NCI-H2171 (cell line): ENCODE measurements around the gene GPR78.

Experiments used
- DNase-seq: peaks from one replicate; lab custom pipeline; 2025; lab: John Stamatoyannopoulos, UW

Gene GPR78

GRCh38 chr4:8586671-8587468 is 6.7 kb downstream of the GPR78 start:
- no peak for DNase-seq

DNA sequence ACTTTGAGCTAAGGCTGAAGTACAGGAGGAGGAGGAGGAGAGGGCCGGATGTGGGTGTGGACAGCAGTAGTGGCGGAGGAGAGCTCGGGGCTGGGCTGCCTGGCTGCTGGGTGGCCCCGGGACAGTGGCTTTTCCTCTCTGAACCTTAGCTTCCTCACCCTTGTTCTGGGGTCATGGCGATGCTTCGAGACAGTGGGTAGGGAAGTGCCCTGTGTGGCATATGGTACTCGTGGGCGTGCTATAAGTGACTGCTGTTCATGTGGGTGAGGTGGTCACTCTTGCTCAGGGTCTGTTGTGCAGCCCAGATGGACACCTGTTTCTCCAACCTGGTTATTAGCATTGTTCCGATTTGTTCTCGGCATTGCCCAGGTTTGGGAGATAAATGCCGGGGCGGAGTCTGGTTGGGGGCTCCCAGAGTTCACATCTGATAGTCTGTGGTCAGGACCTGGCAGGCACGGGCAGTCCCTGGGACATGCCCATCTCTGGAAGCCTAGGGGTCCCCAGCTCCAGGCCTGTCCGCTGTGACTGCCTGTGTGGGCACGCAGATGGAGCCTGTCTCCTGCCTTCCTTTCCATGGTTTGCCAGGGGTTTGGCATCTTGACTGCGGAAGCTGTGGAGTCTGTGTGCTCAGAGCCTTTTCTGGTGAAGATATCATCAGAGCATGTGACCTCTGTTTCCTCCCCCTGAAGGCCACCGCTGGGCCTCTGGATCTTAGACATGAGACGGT is 7.4 kb downstream of the GPR78 start:
- no peak for DNase-seq

GRCh38 chr4:8588196-8588470 is 7.9 kb downstream of the GPR78 start:
- DNase-seq = no peak

GRCh38 chr4:8589336-8589735 is 9.1 kb downstream of the GPR78 start:
- no peak for DNase-seq

GRCh38 chr4:8589823-8590545 is 9.8 kb downstream of the GPR78 start:
- no peak for DNase-seq

DNA sequence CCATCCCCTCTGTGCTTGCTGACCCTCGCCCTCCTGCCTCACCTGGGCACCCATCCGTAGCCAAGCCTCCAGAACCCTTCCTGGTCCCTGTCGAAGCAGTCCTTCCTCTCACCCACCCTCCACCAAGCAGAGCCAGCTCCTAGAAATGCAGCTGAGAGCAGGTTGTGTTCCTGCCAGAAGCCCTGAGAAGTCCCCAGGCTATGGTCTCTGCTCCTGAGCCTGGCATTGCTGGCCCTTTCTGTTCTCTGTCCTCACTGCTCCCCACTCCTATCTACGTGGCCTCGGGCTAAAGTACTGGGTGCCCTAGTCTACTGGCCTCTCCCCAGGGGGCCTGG is 10.3 kb downstream of the GPR78 start:
- no peak for DNase-seq

DNA sequence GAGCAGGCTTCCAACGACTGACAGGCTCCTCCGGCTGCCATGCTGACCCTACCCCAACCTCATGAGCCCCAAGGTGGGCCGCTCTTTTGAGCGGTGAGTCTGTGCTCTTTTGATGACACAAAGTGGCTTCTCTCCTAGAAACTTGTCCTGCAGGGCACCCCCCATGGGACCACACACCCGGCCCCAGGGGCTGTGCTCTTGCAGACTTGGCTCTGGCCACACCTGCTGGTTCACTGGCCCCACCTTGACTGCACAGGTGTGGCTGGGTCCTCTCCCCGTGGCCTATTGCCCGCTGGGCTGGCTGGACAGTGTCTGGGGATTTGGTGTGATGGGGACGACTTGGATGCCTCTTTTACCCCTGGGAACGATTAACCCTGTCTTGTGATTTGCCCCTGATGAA is 10.9 kb downstream of the GPR78 start:
- no peak for DNase-seq

- DNase-seq = no peak
Measured at GRCh38 chr4:8591626-8592365, 11.6 kb downstream of the GPR78 start.

DNA sequence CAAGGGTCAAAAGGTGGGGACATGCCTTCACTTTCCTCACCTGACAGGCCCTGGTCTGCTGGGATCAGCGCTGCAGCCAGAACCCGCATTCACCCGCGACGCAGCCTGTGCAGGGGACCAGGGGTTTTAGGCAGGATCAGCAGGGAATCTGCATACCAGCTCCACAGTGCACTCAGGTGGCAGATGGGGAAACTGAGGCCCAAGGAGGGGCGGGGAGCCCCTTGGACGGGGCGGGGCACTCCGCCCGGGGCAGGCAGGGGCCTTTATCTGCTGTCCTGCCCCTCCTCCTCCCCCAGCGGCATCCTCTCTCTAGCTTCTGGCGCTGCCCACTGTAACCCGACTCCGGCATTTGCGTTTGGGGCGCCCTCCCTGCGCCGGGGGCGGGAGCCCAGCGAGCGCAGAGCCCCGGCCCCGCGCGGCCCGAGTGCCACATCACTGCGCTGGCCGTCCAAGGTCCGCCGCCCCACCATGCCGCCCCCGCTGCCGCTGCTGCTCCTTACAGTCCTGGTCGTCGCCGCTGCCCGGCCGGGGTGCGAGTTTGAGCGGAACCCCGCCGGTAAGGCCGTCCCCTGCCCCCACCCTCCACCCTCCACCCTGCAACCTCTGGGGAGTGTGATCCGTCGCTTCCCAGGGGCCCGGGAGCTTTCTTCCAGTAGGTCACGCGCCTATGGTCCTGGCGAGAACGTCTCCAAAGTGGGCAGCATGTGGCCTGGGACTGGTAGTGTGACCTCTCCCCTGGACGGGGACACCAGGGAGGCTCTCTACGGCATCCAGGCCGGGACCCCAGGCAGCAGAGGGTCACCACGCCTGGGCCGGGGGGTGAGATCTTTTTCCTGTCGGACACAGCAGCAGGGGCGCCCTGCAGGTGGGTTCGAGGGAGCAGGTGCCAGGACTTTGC is 12.4 kb downstream of the GPR78 start, which contains the start of gene CPZ:
Gene CPZ (plus strand): TSS at position 400 of the 898 bp plus-strand sequence. CDS start 69 bp downstream, at position 469.
- DNase-seq = no peak

DNA sequence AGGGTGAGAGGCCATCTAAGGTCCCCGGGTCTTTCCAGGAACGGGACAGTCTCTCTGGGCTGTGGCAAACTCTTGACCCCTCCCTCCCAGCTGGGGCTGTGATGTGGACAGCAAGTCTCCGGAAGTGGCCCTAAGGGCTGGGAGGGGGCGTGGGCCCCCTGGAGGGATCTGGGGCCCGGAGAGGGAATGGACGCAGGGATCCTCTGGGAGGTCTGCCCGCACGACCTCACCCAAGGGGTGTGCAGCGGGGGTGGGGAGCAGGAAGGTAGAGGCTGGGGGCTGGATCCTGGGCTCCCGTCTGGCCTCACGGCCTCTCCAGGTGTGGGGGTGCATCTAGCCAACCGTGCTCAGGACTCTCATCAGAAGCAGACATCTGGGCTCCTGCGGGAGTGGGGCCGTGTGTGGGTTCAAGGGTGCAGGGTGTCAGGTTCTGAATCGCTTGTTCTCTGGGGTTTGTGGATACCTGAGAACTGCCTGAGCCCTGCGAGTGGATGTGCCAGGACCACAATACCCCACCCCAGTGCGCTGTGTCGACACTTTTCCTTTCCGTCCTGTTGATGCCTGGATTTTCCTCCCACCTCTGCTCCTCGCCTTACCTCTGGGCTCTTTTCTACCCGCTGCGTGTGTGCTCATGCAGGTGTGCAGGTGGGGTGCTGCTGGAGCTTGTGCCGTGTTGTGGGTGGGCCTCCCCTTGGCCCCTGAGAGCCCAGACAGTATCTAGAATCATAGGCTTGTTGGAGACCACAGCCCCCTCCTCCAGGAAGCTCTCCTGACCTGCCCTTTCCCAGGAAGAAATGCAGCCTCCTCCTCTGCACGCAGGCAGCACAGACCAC is 13.3 kb downstream of the GPR78 start:
- no peak for DNase-seq

DNA sequence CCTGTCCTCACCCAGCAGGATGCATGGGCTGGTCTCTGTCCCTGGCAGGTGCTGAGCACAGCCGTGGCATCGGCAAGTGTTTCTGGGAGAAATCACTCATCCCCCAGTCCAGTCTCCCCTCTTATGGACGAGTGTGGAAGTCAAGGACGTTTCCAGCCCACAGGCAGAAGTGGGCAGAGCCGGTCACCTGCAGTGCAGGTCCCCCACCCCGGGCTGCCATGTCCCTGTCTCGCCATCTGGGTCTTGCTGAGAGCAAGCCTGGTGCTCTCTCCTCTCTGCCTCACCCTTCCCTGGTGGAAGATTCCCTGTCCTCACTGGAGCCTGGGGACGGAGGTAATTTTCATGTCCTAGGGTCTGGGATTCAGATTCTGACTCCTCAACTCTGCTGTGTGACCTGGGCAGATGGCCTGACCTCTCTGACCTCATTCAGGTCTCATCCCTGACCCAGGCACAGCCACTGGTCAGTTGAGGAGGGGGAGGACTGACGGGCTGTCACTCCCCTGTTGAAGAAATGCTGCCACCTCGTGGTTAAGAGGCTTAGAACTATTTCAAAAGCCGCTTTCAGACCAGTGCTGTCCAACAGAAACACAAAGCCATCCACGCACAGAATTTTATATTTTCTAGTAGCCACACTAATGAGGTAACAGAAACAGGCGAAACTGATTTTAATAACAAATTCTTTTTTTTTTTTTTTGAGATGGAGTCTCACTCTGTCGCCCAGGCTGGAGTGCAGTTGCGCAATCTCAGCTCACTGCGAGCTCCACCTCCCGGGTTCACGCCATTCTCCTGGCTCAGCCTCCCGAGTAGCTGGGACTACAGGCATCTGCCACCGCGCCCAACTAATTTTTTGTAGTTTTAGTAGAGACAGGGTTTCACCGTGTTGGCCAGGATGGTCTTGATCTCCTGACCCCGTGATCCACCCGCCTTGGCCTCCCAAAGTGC is 14.2 kb downstream of the GPR78 start:
- DNase-seq = no peak

DNA sequence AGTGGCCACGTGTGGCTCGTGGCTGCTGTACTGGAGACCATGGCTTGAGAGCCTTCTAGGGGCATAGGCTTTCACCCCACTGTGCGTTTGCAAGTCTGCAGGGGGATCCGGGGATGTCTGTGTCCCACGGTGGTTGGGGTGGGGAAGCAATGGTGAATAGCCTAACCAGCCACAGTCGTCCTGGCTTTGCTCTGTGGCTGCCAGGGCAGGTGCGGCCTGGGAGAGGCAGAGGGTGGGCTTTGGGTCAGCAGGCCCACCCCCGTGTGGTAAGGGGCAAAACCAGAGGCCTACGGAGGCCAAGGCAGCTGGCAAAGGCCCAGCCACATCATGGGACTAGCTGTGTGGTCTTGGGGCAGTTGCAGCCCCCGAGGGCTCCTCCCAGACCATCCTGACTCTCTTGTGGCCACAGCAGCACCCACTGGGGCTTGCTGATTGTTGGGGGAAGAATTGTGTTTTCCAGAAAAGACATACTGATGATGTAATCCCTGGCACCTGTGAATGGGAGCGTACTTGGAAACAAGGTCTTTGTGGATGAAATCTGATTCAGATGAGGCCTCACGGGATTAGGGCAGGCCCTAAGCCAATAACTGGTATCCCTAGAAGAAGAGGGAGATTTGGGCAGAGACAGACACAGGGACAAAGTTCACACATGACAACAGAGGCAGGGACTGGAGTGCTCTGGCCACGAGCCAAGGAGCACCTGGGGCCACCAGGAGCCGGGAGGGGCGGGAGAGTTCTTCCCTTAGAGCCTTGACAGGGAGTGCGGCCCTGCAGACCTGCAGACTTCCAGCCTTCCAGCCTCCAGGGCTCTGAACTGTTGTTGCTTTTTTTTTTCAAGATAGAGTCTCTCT is 15.3 kb downstream of the GPR78 start:
- peak; percentile 73 for DNase-seq

- DNase-seq = no peak
Measured at GRCh38 chr4:8596891-8597290, 16.7 kb downstream of the GPR78 start.

DNA sequence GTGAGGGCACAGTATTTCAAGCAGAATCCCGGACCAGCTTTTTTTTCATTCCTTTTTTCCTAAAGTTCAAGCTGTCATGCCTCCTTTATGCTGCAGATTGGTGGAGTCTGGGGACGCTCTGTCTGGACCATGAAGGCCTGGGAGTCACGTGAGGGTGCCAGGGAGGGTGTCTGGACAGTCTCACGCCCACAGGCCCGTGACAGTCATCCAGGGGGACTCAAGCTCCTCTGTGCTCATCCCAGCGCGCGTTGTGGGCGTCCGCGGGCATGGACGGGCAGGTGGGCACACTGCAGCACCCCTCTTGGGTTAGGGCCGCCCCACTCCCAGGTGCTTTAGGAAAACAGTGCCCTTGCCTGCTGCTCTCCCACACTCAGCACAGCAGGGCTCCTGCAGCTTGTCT is 17.1 kb downstream of the GPR78 start:
- DNase-seq = no peak

GRCh38 chr4:8597791-8598190 is 17.6 kb downstream of the GPR78 start:
- no peak for DNase-seq

DNA sequence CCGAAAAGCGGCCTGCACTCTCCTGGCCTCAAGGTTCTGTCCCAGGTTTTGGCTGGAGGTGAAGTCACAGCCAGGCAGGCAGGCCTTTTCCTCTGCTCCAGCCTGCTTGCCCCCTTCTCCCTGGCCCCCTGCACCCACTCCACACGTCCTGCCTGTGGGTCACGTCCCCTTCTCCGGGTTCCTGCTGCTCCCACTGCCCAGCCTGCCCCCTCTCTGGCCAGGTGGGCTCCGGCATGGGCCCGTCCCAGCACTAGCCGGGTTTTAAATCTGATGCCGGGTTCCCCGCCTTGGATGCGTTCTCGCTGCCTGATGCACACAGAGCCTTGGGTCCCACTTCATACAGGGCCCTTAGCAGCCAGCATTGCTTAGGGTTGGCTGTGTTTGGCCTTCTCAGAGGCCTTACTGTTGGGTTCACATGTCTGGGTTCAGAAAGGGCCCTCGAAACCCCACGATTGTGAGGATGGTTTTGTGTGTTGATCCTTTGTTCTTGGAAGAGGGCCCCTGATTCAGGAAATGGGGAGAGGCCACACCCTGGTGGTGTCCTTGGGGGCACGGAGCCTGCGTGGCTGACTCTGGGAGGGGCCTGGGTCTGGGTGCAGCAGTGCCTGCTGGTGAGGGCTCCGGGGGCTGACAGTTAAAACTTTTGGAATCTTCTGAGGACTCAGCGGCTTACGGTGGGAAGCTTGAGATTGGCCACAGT is 18.3 kb downstream of the GPR78 start:
- DNase-seq = no peak

DNA sequence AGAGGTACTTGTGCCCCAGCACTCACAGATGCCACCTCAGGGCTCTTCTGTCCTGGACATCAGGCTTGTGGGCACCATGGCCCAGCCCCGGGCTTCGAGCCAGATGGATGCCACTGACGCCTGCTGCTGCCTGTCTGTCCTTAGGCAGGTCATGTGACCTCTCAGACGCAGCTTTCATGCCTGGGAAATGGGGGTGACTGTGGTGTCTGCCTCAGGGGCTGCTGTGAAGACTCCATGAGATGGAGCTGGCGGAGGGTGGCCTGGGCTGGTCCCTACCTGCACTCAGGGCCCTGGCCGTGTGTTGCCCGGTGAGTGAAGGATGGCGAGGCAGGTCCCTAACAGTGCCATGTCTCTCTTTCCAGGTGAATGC is 18.9 kb downstream of the GPR78 start:
- no peak for DNase-seq

DNA sequence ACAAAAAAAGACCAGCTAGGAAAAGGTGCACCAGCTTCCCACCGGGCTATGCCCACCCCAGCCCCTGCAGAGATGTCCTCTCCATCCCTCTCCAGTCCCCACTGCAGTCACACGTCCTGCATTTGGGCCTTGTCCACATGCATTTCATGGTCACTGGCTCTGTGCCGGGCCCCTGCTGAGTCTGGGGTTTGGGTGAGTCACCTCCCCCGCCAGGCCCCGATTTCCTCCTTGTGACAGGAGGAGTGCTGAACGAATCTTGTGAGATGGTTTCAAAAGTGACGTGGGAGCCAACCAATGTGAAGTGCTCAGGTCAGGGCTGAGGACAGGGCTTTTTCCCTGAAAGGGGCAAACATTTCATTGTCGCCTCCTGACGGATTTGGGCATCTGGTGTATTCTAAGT is 19.5 kb downstream of the GPR78 start:
- no peak for DNase-seq
